GM21529 (cell line): ENCODE data around the gene PODN.

ENCODE experiments used
- ATAC-seq: cut with Tn5 transposase; IDR thresholded peaks from one replicate; pipeline ENCODE4 v1.9.1; 2021; ENCODE audit not compliant: unreplicated experiment

Gene PODN

GRCh38 chr1:53112861-53113260 lies 50.8 kb downstream of the PODN start:
- ATAC-seq, result no peak

GRCh38 chr1:53114090-53114489 lies 52.1 kb downstream of the PODN start:
- no peak for ATAC-seq

- ATAC-seq, result no peak
These were observed 52.8 kb downstream of the PODN start for GRCh38 chr1:53114581-53115400.

DNA sequence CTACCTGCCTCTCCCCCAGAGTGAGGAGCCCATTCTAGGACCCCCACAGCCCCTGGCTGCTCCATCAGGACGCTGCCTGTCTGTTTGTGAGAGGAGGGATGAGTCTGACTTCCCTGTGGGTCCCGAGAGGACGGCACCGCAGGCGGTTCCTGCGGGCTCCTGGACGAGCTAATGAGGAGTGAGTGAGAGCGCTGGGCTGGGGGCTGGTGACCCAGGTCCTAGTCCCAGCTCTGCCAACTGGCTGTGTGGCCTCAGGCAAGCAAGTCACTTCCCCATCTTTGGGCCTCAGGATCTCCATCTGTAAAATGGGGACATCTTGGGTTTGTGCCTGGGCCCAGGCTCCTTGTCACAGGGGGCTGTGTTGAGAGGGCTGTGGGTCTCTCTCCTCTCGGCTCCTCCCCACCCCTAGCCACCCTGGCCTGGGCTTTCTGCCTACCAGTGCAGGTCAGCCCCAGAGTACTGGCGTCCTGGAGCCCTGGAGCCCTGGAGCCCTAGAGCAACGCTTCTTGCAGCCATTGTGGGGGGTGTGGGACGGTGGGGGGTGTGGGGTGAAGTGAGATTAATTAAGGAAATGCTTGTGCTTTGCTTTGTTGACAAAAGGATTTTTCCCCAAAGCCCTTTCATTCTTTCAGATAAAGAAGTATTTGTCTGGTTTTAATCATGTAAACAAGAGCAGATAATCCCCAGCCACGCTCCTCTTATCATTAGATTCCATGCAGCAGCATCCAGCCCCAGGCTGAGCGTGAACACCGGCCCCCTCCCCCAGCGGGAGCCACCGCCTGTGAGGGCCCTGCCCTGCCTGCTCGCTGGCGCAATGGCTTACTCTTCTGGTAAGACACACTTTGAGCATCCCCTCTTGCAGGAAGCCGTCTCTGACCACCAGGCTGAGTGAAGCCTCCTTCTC lies 53.6 kb downstream of the PODN start:
- no peak for ATAC-seq

DNA sequence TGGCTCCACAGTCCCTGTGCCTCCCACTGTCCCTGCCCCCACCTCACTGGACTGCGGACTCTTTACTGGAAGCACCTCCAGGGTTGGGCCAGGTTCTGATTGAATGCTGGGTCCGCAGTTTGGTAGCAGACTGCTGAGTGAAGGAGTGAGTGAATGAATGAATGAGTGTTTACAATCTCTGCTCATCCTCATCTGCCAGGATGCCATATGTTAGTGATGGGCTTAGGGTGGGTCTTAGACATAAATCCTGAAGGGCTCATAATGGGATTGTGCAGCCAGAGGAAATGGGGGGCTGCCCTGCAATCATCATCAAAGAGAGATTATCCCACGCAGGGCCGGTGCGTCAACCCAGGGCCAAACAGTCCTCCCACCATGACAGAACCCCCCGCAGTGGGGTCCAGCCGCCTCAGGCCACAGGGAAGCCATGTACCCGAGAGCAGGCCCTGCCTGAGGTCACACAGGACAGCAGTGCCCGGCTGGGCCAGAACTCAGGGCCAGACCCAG lies 54.3 kb downstream of the PODN start:
- ATAC-seq, result no peak

DNA sequence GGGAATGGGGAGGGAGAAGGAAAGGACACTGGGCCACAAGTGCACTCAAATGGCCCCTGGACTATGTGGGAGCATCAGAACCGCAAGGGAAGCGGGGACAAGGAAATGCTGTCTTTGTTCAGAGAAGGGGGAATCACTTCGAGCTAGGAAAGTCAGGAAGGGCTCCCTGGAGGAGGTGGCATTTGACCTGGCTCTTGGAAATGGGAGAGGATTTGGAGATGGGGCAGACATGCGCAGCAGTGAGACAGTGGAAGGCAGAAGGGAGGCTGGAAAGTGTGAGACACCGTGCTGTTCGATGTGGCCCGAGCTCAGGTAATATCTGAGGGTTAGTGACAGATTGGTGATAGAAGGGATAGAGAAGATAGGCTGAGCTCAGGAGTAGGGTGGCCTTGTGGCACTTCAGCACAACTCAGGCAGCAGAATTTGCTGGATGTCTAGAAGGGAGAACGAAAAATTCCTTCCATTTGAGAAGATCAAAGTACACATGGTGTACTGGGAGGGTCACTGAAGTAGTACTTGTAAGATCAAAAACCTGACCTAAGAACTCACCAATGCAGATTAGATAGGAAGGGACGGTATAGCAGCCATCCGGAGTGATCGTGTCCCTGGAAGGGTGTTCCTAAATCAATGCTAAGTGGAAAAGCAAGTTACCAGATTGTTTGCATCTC lies 55.1 kb downstream of the PODN start:
- ATAC-seq, result no peak

GRCh38 chr1:53117836-53118235 lies 55.8 kb downstream of the PODN start:
- no peak for ATAC-seq

GRCh38 chr1:53120659-53121058 lies 58.6 kb downstream of the PODN start:
- no peak for ATAC-seq

- no peak for ATAC-seq
These were observed 59.5 kb downstream of the PODN start for GRCh38 chr1:53121319-53122172.

DNA sequence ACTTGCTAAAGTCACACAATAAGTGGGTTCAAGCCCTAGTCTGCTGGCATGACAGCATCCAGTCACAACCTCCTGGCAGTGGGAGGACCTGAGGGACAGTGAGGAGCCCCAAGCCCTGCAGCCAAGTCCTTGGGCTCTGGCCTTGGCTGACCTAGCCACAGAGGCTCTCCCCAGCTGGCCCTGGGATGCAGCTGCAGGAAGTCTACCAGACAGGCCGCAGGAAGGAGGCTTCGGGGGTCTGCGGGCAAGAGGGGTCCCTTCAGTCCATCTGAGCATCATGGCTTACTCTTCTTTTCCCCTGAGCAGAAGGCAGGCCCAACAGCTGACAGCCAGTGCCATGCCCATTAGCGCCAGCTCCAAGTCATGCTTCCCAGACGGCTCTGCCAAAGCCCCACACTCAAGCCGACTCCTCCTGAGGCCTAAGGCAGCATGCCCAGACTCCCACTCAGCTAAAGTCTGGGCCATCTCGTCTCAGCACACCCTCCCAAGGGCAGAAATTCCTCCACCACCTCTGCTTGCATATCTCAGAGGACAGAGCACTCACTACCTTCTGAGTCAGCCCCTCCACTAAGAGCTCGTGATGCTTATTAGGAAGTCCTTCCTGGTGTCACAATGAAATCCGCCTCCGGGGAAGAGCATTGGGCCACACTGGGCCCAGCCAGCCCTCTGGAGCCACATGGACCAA lies 60.3 kb downstream of the PODN start:
- ATAC-seq, result no peak

DNA sequence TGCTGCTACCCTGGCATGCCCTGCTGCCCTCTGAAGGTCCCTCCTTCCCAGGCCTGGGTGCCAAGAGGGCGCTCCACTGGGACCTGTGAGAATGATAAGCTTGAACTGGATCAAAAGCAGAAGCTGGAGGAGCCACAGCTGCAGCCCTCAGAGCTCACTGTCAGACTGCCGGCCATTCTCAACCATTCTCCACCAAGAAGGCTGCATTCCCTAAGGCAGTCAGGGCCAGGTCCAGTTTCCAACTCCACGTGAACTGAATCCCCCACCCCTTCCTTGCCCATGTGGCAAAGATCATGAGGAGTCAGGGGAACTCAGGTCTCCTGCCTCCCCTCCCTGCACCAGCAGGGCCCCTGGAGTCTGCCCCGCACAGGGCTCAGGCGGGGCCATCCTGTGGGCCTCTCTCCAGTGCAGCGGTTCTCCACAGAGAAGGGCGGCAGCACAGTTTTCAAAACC lies 61.0 kb downstream of the PODN start:
- no peak for ATAC-seq

GRCh38 chr1:53123453-53124140 lies 61.6 kb downstream of the PODN start:
- ATAC-seq, result no peak

DNA sequence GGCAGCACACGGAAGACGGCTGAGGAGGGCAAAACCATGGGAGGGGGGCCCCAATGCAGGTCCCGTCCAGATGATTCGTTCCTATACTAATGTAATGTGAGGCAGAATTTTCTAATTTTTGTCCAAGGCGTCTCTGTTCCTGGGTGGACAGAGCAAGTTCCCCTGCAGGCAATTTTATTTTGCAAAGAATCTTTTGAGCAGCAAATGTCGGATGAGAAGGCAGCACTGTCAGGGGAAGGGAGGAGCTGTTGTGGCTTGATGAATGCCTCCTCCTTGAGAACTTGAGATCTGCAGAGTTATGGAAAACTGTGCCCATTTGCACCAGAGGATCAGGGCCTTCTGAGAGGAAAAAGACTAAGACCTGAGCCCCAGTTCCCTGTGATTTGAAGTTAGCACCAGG lies 63.1 kb downstream of the PODN start:
- ATAC-seq, result no peak

DNA sequence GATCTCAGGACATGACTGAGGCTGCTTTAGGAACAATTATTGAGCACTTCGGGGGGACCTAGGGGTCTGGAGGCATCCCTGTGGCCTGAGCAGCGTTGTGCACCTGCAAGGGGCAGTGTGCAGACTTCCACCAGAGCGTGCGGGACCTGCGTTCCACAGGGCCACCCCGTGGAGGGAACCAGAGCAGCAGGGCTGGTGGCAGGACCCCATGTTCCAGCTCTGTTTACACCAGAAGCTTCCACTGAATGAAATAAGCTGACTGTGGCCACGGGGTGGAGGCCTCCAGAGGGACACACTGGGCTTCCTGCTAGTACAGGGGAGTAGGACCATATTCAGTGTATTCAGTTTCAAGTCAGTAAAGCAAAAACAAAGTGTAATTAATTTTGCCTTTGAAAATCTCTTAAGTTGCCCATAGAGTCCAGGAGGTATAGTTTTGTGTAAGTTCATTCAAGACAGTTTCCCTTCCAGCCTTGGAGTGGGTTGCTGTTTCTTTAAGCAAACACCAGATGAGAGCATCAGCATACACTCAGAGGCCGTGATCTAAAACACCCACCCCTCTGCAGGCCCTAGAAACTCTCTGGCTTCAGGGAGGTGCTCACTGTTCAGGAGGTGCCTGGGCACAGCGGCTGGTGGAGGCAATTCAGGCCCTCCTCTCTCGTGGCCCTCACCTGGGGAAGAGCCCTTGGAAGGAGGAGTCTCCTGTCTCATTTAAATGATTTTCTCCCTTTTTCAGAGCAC lies 63.8 kb downstream of the PODN start:
- no peak for ATAC-seq

- no peak for ATAC-seq
These were observed 64.5 kb downstream of the PODN start for GRCh38 chr1:53126495-53126894.

GRCh38 chr1:53127546-53127945 lies 65.5 kb downstream of the PODN start:
- no peak for ATAC-seq

- no peak for ATAC-seq
These were observed 66.4 kb downstream of the PODN start for GRCh38 chr1:53128401-53128800.

- no peak for ATAC-seq
These were observed 68.0 kb downstream of the PODN start for GRCh38 chr1:53129891-53130597.
